Measurements from ENCODE around the gene THAP12.
"Not testable (repeated sequence)": the region's sequence is repeated elsewhere in the genome, so short reads cannot be mapped to it uniquely, and the experiment has no call there.

The THAP12 gene

GRCh38 chr11:76322942-76323341, 58.0 kb downstream of the THAP12 start:
- TF ChIP-seq CTCF (conservative IDR thresholded peaks at IDR 0.05; ENCODE audit: control insufficient read depth, insufficient read depth, low read depth, low read length): no peak
- no peak overlapping the region for H3K4me3 ChIP-seq (ENCODE audit: control insufficient read depth, low read depth, low read length)
- DNase-seq (ENCODE audit: low read depth): no peak

DNA sequence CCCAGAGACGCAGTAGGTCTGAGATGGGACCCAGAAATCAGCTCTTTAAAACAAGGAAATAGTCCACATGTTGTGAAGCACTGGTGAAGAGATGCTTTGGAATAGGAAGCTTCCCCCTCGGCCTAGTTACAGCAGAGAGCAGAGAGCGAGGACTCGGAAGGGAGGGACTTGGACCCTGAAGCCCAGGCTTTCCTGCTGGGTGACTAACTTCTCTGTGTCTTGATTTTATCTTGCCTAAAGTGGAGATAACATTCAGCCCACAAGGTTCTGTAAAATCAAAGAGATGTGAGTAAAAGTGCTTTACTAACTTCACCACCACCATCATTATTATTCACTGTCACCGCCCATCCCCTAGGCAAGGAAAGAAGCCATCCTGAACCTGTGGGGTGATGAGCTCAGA, 58.4 kb downstream of the THAP12 start:
- no peak for TF ChIP-seq CTCF (conservative IDR thresholded peaks at IDR 0.05; ENCODE audit: control insufficient read depth, insufficient read depth, low read depth, low read length)
- H3K4me3 ChIP-seq (ENCODE audit: control insufficient read depth, low read depth, low read length): no peak overlapping the region
- DNase-seq (ENCODE audit: low read depth): no peak

- TF ChIP-seq CTCF (conservative IDR thresholded peaks at IDR 0.05; ENCODE audit: control insufficient read depth, insufficient read depth, low read depth, low read length): no peak
- no peak overlapping the region for H3K4me3 ChIP-seq (ENCODE audit: control insufficient read depth, low read depth, low read length)
- no peak for DNase-seq (ENCODE audit: low read depth)
Observed at GRCh38 chr11:76321820-76322524, 59.0 kb downstream of the THAP12 start.

GRCh38 chr11:76321340-76321739, 59.6 kb downstream of the THAP12 start:
- no peak for DNase-seq (ENCODE audit: low read depth)
- H3K4me3 ChIP-seq (ENCODE audit: control insufficient read depth, low read depth, low read length): no peak overlapping the region
- no peak for TF ChIP-seq CTCF (conservative IDR thresholded peaks at IDR 0.05; ENCODE audit: control insufficient read depth, insufficient read depth, low read depth, low read length)

- no peak for DNase-seq (ENCODE audit: low read depth)
- no peak for TF ChIP-seq CTCF (conservative IDR thresholded peaks at IDR 0.05; ENCODE audit: control insufficient read depth, insufficient read depth, low read depth, low read length)
- H3K4me3 ChIP-seq (ENCODE audit: control insufficient read depth, low read depth, low read length): no peak overlapping the region
Observed at GRCh38 chr11:76320929-76321328, 60.0 kb downstream of the THAP12 start.

DNA sequence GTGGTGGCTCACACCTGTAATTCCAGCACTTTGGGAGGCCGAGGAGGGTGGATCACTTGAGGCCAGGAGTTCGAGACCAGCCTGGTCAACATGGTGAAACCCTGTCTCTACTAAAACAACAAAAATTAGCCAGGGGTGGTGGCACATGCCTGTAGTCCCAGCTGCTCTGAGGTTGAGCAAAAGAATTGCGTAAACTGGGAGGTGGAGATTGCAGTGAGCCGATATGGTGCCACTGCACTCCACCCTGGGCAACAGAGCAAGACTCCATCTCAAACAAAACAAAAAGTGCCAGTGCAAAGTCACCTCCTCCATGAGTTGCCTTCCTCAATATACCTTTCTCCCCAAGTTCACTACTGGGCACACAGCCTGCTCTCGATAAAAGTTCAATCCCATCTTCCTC, 61.1 kb downstream of the THAP12 start:
- DNase-seq (ENCODE audit: low read depth); H3K4me3 ChIP-seq (ENCODE audit: control insufficient read depth, low read depth, low read length): not testable (repeated sequence)

DNA sequence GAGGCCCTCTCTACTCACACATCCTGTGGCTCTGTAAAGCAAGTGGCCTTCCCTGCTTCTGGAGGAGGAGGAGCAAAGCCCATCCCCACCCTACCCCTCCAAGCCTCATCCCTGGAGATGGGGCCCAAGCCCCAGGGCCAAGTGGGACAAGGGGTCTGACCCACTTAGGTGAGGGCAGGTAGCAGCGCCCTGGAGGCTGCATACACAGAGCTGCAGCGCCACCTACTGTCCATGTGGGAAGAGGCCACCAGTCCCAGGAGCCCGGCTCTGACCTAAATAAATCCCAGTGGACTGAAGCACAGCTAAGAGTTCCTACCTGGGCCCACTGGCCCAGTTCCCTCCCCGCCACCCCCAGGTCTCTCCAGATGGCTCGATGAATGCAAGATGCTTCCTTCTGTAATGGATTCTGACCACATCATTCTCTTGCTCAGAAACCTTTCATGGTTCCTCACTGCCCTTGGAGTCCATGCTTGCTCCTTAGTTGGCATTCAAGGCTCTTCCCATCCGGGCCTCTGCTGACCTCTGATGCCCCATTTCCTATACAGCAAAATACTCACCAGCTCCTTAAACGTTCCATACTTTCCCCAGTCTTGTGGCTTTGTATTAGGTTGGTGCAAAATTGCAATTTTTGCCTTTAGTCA, 62.1 kb downstream of the THAP12 start:
- DNase-seq (ENCODE audit: low read depth): peak; percentile 62
- TF ChIP-seq CTCF (conservative IDR thresholded peaks at IDR 0.05; ENCODE audit: control insufficient read depth, insufficient read depth, low read depth, low read length): peak; percentile 84
- no peak overlapping the region for H3K4me3 ChIP-seq (ENCODE audit: control insufficient read depth, low read depth, low read length)

Data from fibroblast of mammary gland (primary cell).